GM12892 (cell line): ENCODE data around the gene CH25H.
"Not testable (repeated sequence)": the region's sequence is repeated elsewhere in the genome, so short reads cannot be mapped to it uniquely, and the experiment has no call there.

Source experiments
- POLR2AphosphoS5 ChIP-seq: IDR thresholded peaks from 2 replicates; pipeline ENCODE4 v1.6.1; 2011; ENCODE audit warnings: low read depth, low read length, control low read depth
- TAF1 ChIP-seq: IDR thresholded peaks from 2 replicates; pipeline ENCODE4 v1.6.1; 2011; ENCODE audit warnings: low read depth, mild to moderate bottlenecking, control low read depth, low read length, borderline replicate concordance

GRCh38 chr10:89255091-89255579 is 48.0 kb upstream of the CH25H start:
- TF ChIP-seq POLR2AphosphoS5, TAF1: not testable (repeated sequence)
